DMS153 treated with DMSO at 0.1 percent for 48 hours (cell line): ENCODE results near the gene PROSER1.
"Not testable (repeated sequence)": the region's sequence is repeated elsewhere in the genome, so short reads cannot be mapped to it uniquely, and the experiment has no call there.

Experiments
- DNase-seq: peaks from one replicate; lab custom pipeline; 2025; ENCODE audit not compliant: unreplicated experiment; lab: John Stamatoyannopoulos, UW

The PROSER1 gene

GRCh38 chr13:39032150-39032549, 5.7 kb downstream of the PROSER1 start:
- no peak for DNase-seq

- no peak for DNase-seq
Observed at GRCh38 chr13:39025433-39025839, 12.5 kb downstream of the PROSER1 start.

- DNase-seq: no peak
Observed at GRCh38 chr13:39023761-39024160, 14.1 kb downstream of the PROSER1 start.

GRCh38 chr13:39023316-39023715, 14.6 kb downstream of the PROSER1 start:
- no peak for DNase-seq

- no peak for DNase-seq
Observed at GRCh38 chr13:39020853-39021462, 16.9 kb downstream of the PROSER1 start.

GRCh38 chr13:39016787-39017186, 21.1 kb downstream of the PROSER1 start:
- no peak for DNase-seq

- DNase-seq: no peak
Observed at GRCh38 chr13:39016087-39016486, 21.8 kb downstream of the PROSER1 start.

- DNase-seq: no peak
Observed at GRCh38 chr13:39013462-39013861, 24.4 kb downstream of the PROSER1 start.

GRCh38 chr13:39012608-39013007, 25.3 kb downstream of the PROSER1 start:
- DNase-seq: no peak

GRCh38 chr13:39006371-39007111, 31.3 kb downstream of the PROSER1 start:
- not testable (repeated sequence) for DNase-seq

GRCh38 chr13:38998739-38999138, 39.1 kb downstream of the PROSER1 start:
- no peak for DNase-seq

- DNase-seq: no peak
Observed at GRCh38 chr13:38993381-38993780, 44.5 kb downstream of the PROSER1 start.

GRCh38 chr13:38990693-38991092, 47.2 kb downstream of the PROSER1 start, which contains the start of gene STOML3:
TSS of gene STOML3 (minus strand) at chr13:38990831. CDS start at chr13:38990721, 110 bp downstream.
- no peak for DNase-seq

- DNase-seq: no peak
Observed at GRCh38 chr13:38981096-38981495, 56.8 kb downstream of the PROSER1 start.

- DNase-seq: no peak
Observed at GRCh38 chr13:38980750-38981078, 57.2 kb downstream of the PROSER1 start.

- DNase-seq: no peak
Observed at GRCh38 chr13:38979891-38980749, 57.8 kb downstream of the PROSER1 start.

- DNase-seq: no peak
Observed at GRCh38 chr13:38970380-38971051, 67.4 kb downstream of the PROSER1 start.

- no peak for DNase-seq
Observed at GRCh38 chr13:38969187-38969586, 68.7 kb downstream of the PROSER1 start.

GRCh38 chr13:38967446-38967845, 70.4 kb downstream of the PROSER1 start:
- DNase-seq: no peak

GRCh38 chr13:38965281-38965680, 72.6 kb downstream of the PROSER1 start:
- no peak for DNase-seq

GRCh38 chr13:38960175-38960574, 77.7 kb downstream of the PROSER1 start:
- DNase-seq: no peak
